Ovary (tissue), 3 donors: ENCODE measurements around the gene AOX1.

ENCODE experiments used
- CTCF ChIP-seq, 3 donors: fragments of 450-650 bp in 2 of 3; fragments of 200-600 bp in 1 of 3; IDR thresholded peaks; one replicate each; pipeline versions ENCODE4 v1.5.1 to v1.8.0; 2016 to 2022; ENCODE audit warnings: antibody characterized with exemption in 3 of 3, mild to moderate bottlenecking in 1 of 3
- EP300 ChIP-seq: sonication (generic); formaldehyde crosslinking; IDR thresholded peaks from one replicate; pipeline ENCODE4 v1.6.1; 2017; ENCODE audit warnings: antibody characterized with exemption
- POLR2A ChIP-seq: fragments of 450-650 bp; IDR thresholded peaks from one replicate; pipeline ENCODE4 v1.6.1; 2017; ENCODE audit warnings: antibody characterized with exemption, mild to moderate bottlenecking, moderate library complexity
- donor health status: DM: no; HTN: no; CAD: no.

DNA sequence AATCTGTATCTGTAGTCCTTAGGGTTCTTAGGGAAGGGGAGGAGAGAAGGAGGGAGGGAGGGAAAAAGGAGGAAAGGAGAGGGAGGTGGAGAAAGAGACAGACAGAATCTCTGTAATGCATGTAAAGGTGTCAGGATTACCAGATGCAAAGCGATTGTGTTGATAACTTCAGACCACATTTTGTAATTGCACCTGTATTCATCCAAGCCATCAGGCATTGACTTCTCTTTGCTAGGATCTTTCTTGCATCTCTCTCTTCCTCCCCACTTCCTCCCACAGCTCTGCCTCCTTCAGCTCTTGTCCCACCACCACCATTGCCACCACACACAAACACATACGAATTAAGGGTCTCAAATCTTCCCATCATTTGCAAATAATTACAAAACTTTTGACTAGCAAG lies 91.4 kb downstream of the AOX1 start:
- TF ChIP-seq POLR2A: no peak
- no peak for TF ChIP-seq CTCF (IDR thresholded peaks at IDR 0.05)
- TF ChIP-seq EP300: no peak
